H1 (cell line): ENCODE data around the gene FOXL2NB. TPM values are rescaled to one million over a fixed set of nuclear protein-coding genes. Genes with fewer than 3 reads are reported as not detected.

ENCODE experiments used
- CTCF ChIA-PET: fragments of 300-600 bp; sonication (Branson Sonifier 250); formaldehyde crosslinking; loops from one replicate; lab custom pipeline; 2021; ENCODE audit not compliant: partially characterized antibody; lab: Charles Lee
- POLR2A ChIA-PET: fragments of 300-600 bp; sonication (Branson Sonifier 250); formaldehyde crosslinking; loops from one replicate; lab custom pipeline; 2021; ENCODE audit warnings: inconsistent platforms; ENCODE audit not compliant: partially characterized antibody; lab: Charles Lee
- DNase-seq, 2 experiments: peaks; one replicate each; pipeline versions ENCODE4 v3.0.0 to v3.0.0-alpha.2; 2010 to 2022; ENCODE audit warnings: low spot score in 2 of 2, low read depth in 1 of 2, mixed read lengths in 1 of 2
- FAIRE-seq: peaks from 2 replicates; lab custom pipeline; 2011; peaks lifted over from hg19 to GRCh38; lab: Jason Lieb, UNC
- H2AFZ ChIP-seq: 2 replicates; pipeline ENCODE4 v1.8.1; 2012; ENCODE audit warnings: low read length, inconsistent platforms
- H2AK5ac ChIP-seq: 2 replicates; pipeline ENCODE4 v1.6.1; 2013; ENCODE audit warnings: low read depth, low read length
- H2BK120ac ChIP-seq: replicated peaks from 2 replicates; pipeline ENCODE3; 2013; ENCODE audit warnings: low read depth, low read length, inconsistent platforms
- H2BK12ac ChIP-seq: 2 replicates; pipeline ENCODE4 v1.6.1; 2013; ENCODE audit warnings: low read depth, low read length
- H2BK15ac ChIP-seq: 2 replicates; pipeline ENCODE4 v1.6.1; 2013; ENCODE audit warnings: low read length
- H2BK20ac ChIP-seq: 2 replicates; pipeline ENCODE4 v1.6.1; 2013; ENCODE audit warnings: low read length
- H2BK5ac ChIP-seq: 2 replicates; pipeline ENCODE4 v1.6.1; 2013; ENCODE audit warnings: low read depth, low read length
- H3K14ac ChIP-seq: 2 replicates; pipeline ENCODE4 v1.6.1; 2013; ENCODE audit warnings: inconsistent platforms; ENCODE audit not compliant: insufficient read length
- H3K18ac ChIP-seq: 2 replicates; pipeline ENCODE4 v1.6.1; 2013; ENCODE audit warnings: low read length; ENCODE audit errors: extremely low read depth
- H3K23ac ChIP-seq: 2 replicates; pipeline ENCODE4 v1.6.1; 2013; ENCODE audit warnings: inconsistent platforms; ENCODE audit not compliant: insufficient read length
- H3K23me2 ChIP-seq: 2 replicates; pipeline ENCODE4 v1.6.1; 2013; ENCODE audit warnings: low read depth, low read length
- H3K27ac ChIP-seq: 2 replicates; pipeline ENCODE4 v1.6.1; 2011; ENCODE audit warnings: low read depth, low read length, inconsistent platforms
- H3K27me3 ChIP-seq, 4 experiments: replicated peaks in 1 of 4; 1 replicate in 1 of 4; 2 replicates in 3 of 4; pipeline versions ENCODE4 v1.6.1 to v1.8.1; 2011 to 2013; ENCODE audit warnings: low read length in 3 of 4, mild to moderate bottlenecking in 3 of 4, inconsistent platforms in 2 of 4, mixed read lengths in 2 of 4, moderate library complexity in 1 of 4; ENCODE audit not compliant: control insufficient read depth in 3 of 4, insufficient read depth in 3 of 4; ENCODE audit errors: extremely low read depth in 1 of 4
- H3K36me3 ChIP-seq, 4 experiments: 2 replicates each; pipeline versions ENCODE4 v1.6.1 to v1.8.1; 2011 to 2013; ENCODE audit warnings: mild to moderate bottlenecking in 4 of 4, low read length in 3 of 4, moderate library complexity in 2 of 4, control low read depth in 1 of 4, inconsistent platforms in 1 of 4; ENCODE audit not compliant: insufficient read depth in 4 of 4, control insufficient read depth in 2 of 4
- H3K4ac ChIP-seq: replicated peaks from 2 replicates; pipeline ENCODE3; 2013; ENCODE audit warnings: low read length, low read depth, mixed read lengths, inconsistent platforms; ENCODE audit not compliant: insufficient read length
- H3K4me1 ChIP-seq, 4 experiments: replicated peaks in 1 of 4; 1 replicate in 1 of 4; 2 replicates in 3 of 4; pipeline versions ENCODE4 v1.6.1 to v1.8.1; 2011 to 2013; ENCODE audit warnings: low read length in 3 of 4, inconsistent platforms in 2 of 4, mixed read lengths in 1 of 4; ENCODE audit not compliant: insufficient read depth in 4 of 4, control insufficient read depth in 3 of 4
- H3K4me2 ChIP-seq, 2 experiments: 2 replicates each; pipeline versions ENCODE4 v1.6.1 to v1.8.1; 2011 to 2013; ENCODE audit warnings: low read depth in 2 of 2, low read length in 2 of 2, control low read depth in 1 of 2, inconsistent platforms in 1 of 2, mild to moderate bottlenecking in 1 of 2; ENCODE audit not compliant: insufficient read depth in 1 of 2
- H3K4me3 ChIP-seq, 4 experiments: fragments of 200-600, 300-600 bp in 1 of 4; sonication (generic), shearing (Covaris generic), sonication (Bioruptor Twin) in 1 of 4; 2 replicates each; pipeline versions ENCODE4 v1.5.1 to v1.8.1; 2011 to 2016; ENCODE audit warnings: low read length in 4 of 4, low read depth in 3 of 4, control low read depth in 2 of 4, inconsistent platforms in 2 of 4, mild to moderate bottlenecking in 2 of 4, mixed read lengths in 1 of 4, moderate library complexity in 1 of 4; ENCODE audit not compliant: insufficient read depth in 2 of 4; ENCODE audit errors: extremely low read depth in 1 of 4
- H3K56ac ChIP-seq: replicated peaks from 2 replicates; pipeline ENCODE3; 2013; ENCODE audit warnings: low read depth, mild to moderate bottlenecking, mixed read lengths, low read length, inconsistent platforms; ENCODE audit not compliant: insufficient read length
- H3K79me1 ChIP-seq: 2 replicates; pipeline ENCODE4 v1.6.1; 2013; ENCODE audit warnings: low read depth, low read length, control low read depth
- H3K79me2 ChIP-seq, 2 experiments: 2 replicates each; pipeline versions ENCODE4 v1.6.1 to v1.8.1; 2012 to 2013; ENCODE audit warnings: low read length in 2 of 2, mild to moderate bottlenecking in 2 of 2, inconsistent platforms in 1 of 2; ENCODE audit not compliant: insufficient read depth in 2 of 2, control insufficient read depth in 1 of 2
- H3K9ac ChIP-seq, 4 experiments: replicated peaks in 1 of 4; 1 replicate in 1 of 4; 2 replicates in 3 of 4; pipeline versions ENCODE4 v1.6.1 to v1.8.1; 2011 to 2013; ENCODE audit warnings: low read depth in 3 of 4, low read length in 3 of 4, control low read depth in 2 of 4, mild to moderate bottlenecking in 2 of 4, moderate library complexity in 2 of 4, inconsistent platforms in 1 of 4; ENCODE audit errors: extremely low read depth in 1 of 4
- H3K9me3 ChIP-seq, 2 experiments: 2 replicates each; pipeline versions ENCODE4 v1.6.1 to v1.8.1; 2012 to 2013; ENCODE audit warnings: mild to moderate bottlenecking in 2 of 2, moderate library complexity in 2 of 2, control low read depth in 1 of 2, inconsistent platforms in 1 of 2, low read depth in 1 of 2, low read length in 1 of 2, mixed read lengths in 1 of 2; ENCODE audit not compliant: insufficient read depth in 2 of 2
- H4K20me1 ChIP-seq, 2 experiments: replicated peaks in 1 of 2; 2 replicates each; pipeline versions ENCODE3 to v1.8.1; 2011 to 2013; ENCODE audit warnings: inconsistent platforms in 2 of 2, low read length in 2 of 2, mild to moderate bottlenecking in 1 of 2; ENCODE audit not compliant: insufficient read depth in 2 of 2, control insufficient read depth in 1 of 2
- H4K5ac ChIP-seq: 2 replicates; pipeline ENCODE4 v1.6.1; 2013; ENCODE audit warnings: low read length, low read depth, mixed read lengths, inconsistent platforms; ENCODE audit not compliant: insufficient read length
- H4K8ac ChIP-seq: 2 replicates; pipeline ENCODE4 v1.8.0; 2013; ENCODE audit warnings: mild to moderate bottlenecking, moderate library complexity, low read length, inconsistent platforms; ENCODE audit not compliant: insufficient read depth; ENCODE audit errors: extremely low read depth
- H4K91ac ChIP-seq: replicated peaks from 2 replicates; pipeline ENCODE3; 2013; ENCODE audit warnings: low read length, mixed read lengths, inconsistent platforms; ENCODE audit not compliant: insufficient read length
- BACH1 ChIP-seq: IDR thresholded peaks from 2 replicates; pipeline ENCODE4 v1.6.1; 2012; ENCODE audit warnings: low read length, improper control_type of control experiment
- JUN ChIP-seq: IDR thresholded peaks from 2 replicates; pipeline ENCODE4 v1.6.1; 2011; ENCODE audit warnings: low read depth, mild to moderate bottlenecking, improper control_type of control experiment, low read length
- KDM5A ChIP-seq: fragments of 200-600 bp; IDR thresholded peaks from 2 replicates; pipeline ENCODE4 v1.7.1; 2012; ENCODE audit warnings: mild to moderate bottlenecking, low read length, inconsistent platforms, mixed read lengths
- POLR2AphosphoS5 ChIP-seq: IDR thresholded peaks from 2 replicates; pipeline ENCODE4 v1.6.1; 2011; ENCODE audit warnings: low read depth, low read length
- WGBS, 2 experiments: shearing (Covaris generic) in 1 of 2; methylation state at CpG; one replicate each; pipeline versions ENCODE4 v1.1.6 to v1.1.7; 2013 to 2015; ENCODE audit warnings: low lambda C conversion rate in 2 of 2, mixed read lengths in 2 of 2, inconsistent platforms in 1 of 2, low coverage in 1 of 2, missing lambda C conversion rate in 1 of 2; ENCODE audit not compliant: insufficient replicate concordance in 2 of 2, insufficient coverage in 1 of 2, insufficient read length in 1 of 2; ENCODE audit errors: extremely low coverage in 1 of 2, missing lambda C conversion rate in 1 of 2; 5-methylcytosine and 5-hydroxymethylcytosine counted together
- polyA plus RNA-seq, 7 experiments: library from polyadenylated mRNA; depleted of rRNA in 3 of 7; stranded (reverse) in 5 of 7; unstranded in 2 of 7; fragments of >200 nt in 5 of 7; fragments of 200-250 nt in 2 of 7; gene quantifications; 1 replicate in 5 of 7; 2 replicates in 1 of 7; 4 replicates in 1 of 7; pipeline versions ENCODE4 v1.2.1 to v1.2.3, GENCODE V29; 2011 to 2013; ENCODE audit warnings: missing spikeins in 2 of 7, mixed read lengths in 2 of 7
- total RNA-seq: library from RNA; stranded (reverse); fragmentation: NEBNext Ultra II Directional; extraction: Animal tissue kit (Norgen Biotek cat#: 25700); gene quantifications from 2 replicates; pipeline ENCODE4 v1.2.1, GENCODE V29; 2021

Gene FOXL2NB
- total and polyA plus RNA-seq, 2 of the 8 experiments (the other 6 are each of a cell fraction or from before 2014, with no cell fraction given): 5.4 to 7.3 TPM

DNA sequence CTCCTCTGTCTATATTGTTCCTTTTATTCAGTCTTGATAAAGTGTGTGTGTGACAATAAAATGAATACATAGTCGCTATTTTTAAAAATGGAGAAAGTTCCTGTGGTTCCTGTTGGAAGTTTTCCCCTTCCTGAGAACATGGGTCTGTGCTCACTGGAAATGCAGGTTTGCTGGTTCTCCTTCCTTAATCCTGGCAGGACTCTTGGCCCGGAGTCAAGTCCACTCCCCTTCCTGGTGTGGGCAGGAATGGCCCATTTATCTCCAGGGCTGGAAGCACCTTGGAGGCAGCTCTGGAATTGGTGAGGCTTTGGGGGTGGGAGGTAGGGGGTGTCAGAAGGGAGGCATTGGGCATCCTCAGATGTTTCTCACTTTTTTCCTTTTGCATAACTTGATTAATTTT lies 30.2 kb upstream of the FOXL2NB start:
- H2BK12ac ChIP-seq: no peak overlapping the region
- no peak overlapping the region for H3K27ac ChIP-seq
- H3K23ac ChIP-seq: no peak overlapping the region
- H3K79me2 ChIP-seq: no peaks in the 10 kb centered on the region
- H3K9me3 ChIP-seq: no peaks in the 10 kb centered on the region
- no peak overlapping the region; a peak in 1 of 4 replicates for H3K4me2 ChIP-seq
- CTCF ChIA-PET: interaction anchor here (1.0 to 15.4 kb wide), 38 partner anchors 7 to 439 kb away, joined by 3 to 322 read pairs (median 9); partner anchors contain the start of genes CEP70 and PIK3CB
- H3K4me3 ChIP-seq: no peak overlapping the region
- no peak overlapping the region for H3K14ac ChIP-seq
- H3K56ac ChIP-seq: no peak overlapping the region
- H3K36me3 ChIP-seq: no peaks in the 10 kb centered on the region
- peaks cover 3% of the 10 kb centered on the region; the same call in 1 of the 2 replicates for H3K23me2 ChIP-seq
- H2BK120ac ChIP-seq: no peak overlapping the region
- no peak overlapping the region for H3K4ac ChIP-seq
- 88% methylated on average over 2 of the region's 2 CpGs; no CpG with 5 or more reads in 1 of the 2 experiments for WGBS, 2 experiments
- FAIRE-seq (no peak), DNase-seq (no peak)
- peaks cover 0 to 4% (median under 1%) of the 10 kb centered on the region in 4 experiments; a peak in 2 of 7 replicates for H3K4me1 ChIP-seq
- H4K20me1 ChIP-seq: no peaks in the 10 kb centered on the region
- H4K91ac ChIP-seq: no peak overlapping the region
- H3K9ac ChIP-seq: no peak overlapping the region
- no peak overlapping the region for H2BK5ac ChIP-seq
- no peak overlapping the region for H4K5ac ChIP-seq
- no peak overlapping the region for H2BK20ac ChIP-seq
- H2BK15ac ChIP-seq: no peak overlapping the region
- H3K27me3 ChIP-seq: no peaks in the 10 kb centered on the region
- H4K8ac ChIP-seq: no peak overlapping the region
- no peaks in the 10 kb centered on the region for H3K79me1 ChIP-seq
- POLR2A ChIA-PET: interaction anchor here (0.8 to 2.1 kb wide), 7 partner anchors 16 to 218 kb away, joined by 3 to 12 read pairs (median 4); no protein-coding TSS in a partner anchor
- no peak overlapping the region for H2AK5ac ChIP-seq
- no peak overlapping the region for H3K18ac ChIP-seq
- no peak overlapping the region for H2AFZ ChIP-seq
- TF ChIP-seq KDM5A: no peak
- no peak for TF ChIP-seq POLR2AphosphoS5
- TF ChIP-seq JUN: no peak
- TF ChIP-seq BACH1: no peak
